RKO (cell line): Measurements from ENCODE around the gene SHISA8.

Source experiments
- DNase-seq: peaks from one replicate; pipeline ENCODE4 v3.0.0-alpha.2; 2016; ENCODE audit warnings: low spot score

SHISA8 gene

DNA sequence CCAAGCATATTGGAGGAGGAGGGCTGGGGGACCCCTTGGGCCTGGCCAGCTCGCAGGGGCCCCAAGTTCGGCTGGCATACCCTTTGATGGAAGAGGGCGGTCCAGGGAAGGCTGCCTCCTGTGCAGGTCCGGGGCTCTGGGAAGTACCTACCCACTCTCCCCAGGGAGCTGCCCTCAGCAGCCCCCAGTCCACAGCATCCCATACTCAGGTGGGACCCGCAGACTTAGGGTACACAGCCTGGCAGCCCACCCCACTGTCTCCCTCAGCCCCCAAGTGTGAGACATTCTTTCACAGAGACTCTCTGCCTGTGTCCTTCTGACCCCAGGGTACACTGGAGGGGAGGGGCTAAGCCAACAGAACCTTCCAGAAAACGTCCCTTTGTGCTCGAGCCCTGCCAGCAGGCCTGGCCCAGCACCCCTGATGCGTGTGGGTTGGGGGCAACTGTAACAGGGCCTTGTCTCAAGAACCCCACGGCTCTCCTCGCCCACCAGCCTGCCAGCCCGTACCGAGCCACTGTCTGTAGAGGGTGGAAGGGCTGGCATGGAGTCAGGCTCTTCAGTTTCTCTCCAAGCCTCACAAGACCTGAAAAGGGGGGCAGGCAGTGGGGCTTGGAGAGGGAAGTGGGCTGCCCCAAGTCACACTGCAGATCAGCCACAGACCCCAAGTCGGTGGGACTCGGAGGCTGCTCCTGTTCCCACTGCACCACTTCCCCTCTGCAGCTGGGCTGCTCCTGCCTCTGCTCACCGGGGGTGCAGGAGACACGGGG, 18.7 kb upstream of the SHISA8 start:
- no peak for DNase-seq

DNA sequence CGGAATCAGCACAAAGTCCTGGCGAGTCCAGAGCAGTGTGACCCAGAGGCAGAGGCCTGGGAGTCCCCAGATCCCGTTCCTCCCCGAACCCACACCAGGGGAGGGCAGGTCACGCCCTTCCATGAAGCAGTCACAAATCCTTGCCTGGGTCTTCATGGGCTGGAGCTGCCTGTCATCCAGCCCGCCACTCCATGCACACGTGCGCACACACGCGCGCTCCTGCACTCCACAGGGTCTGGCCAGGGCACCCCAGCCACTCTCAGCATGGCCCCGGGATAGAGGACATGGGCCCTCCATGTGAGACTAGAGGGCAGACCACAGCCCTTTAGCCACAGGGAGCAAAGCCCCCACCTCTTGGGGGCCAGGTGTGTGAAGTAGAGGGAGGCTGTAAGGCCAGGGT, 17.5 kb upstream of the SHISA8 start:
- DNase-seq, result no peak

DNA sequence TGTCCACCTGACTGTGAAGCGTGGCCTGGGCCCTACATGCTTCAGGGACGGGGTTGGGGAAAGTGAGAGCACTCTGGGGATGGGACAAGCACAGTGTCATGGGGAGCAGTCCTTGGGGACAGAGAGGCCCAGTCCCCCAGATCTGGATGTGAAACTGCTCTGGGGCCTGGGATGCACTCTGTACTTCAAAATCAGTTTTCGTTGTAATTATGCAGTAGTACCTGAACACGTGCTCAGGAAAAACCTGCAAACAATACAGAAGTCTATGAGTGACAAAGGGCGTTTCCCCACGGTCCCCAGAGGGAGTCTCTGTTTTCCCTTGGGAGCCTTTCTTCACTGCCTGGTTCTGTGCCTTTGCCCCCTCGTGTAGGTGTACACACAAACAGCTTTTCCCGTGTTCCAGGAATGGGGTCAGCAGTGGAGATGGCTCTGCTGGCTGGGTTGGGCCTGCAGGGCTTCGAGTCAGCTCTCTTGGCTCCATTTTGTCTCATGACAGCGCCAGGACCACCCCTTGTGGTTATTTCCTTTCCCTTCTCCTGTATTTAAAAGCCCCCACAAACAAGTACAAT, 16.9 kb upstream of the SHISA8 start:
- DNase-seq, result no peak

DNA sequence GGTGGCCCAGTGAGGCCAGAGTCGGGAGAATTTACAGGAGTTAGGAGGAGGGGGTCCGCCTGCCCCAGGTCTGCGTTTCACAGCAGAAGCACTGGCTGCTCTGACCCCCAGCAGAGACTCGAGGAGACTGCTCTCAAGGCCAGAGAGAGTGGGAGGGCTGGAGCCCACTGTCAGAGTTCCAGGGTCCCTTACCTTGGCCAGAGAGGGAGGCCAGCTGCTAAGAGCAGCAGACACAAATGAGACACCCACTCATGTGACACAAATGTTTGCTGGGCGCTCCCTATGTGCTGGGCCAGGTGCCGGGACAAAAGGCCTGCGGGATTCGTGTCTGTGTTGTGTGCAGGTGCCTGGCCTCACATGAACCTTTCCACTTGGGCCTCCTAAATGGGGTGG, 14.5 kb upstream of the SHISA8 start:
- no peak for DNase-seq

DNA sequence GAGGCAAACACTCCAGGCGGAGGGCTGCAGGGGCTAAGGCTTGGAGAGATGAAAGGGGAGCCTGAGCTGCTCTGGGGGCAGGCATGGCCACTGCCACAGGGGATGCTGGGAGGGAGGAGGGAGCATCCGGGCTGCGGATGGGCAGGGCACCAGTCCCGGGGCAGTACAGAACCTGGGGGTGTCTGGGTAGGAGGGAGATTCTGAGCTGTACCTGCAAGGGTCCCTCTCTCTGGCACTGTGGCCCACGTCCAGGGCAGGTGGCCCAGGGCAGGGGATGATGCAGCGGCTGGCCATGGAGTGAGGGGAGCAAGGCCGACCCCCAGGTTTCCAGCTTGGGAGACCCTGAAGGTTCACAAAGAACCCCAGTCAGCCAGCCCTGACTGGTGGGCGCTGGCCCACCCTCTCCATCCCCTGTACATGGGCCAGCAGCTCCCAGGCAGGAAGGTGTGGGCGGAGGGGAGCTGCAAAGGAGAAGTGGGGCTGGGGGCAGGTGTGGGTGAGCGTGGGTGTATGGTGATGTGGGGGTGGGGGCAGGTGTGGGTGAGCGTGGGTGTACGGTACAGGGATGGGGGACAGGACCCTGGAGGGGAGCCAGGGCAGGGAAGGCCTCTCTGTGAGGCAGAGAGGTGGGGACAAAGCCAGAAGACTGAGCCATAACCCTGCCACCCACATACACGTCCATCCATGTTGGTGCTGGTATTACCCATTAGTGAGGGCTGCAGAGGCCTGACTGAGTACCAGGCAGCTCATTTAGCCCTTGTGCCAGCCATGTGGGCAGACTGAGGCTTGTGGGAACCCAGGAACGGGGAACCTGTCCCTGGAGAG, 13.9 kb upstream of the SHISA8 start:
- no peak for DNase-seq

DNA sequence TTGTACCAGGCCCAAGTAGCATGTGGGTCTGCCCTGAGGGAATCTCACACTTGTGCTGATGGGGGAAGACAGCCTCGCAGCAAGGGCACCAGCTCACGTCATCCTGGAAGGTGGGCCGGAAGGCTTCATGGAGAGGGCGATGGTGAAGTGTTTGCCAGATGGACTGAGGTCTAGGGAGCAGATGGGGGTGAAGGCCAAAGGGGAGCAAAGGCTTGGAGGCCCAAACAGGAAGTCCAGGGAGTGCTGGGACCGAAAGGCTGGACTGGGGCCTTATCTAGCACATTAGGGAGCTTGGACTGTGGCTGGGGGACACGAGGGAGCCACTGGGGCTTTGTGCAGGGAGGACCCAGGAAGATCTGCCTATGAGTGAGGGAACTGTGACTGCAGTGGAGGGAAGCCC, 12.9 kb upstream of the SHISA8 start:
- DNase-seq, result no peak

DNA sequence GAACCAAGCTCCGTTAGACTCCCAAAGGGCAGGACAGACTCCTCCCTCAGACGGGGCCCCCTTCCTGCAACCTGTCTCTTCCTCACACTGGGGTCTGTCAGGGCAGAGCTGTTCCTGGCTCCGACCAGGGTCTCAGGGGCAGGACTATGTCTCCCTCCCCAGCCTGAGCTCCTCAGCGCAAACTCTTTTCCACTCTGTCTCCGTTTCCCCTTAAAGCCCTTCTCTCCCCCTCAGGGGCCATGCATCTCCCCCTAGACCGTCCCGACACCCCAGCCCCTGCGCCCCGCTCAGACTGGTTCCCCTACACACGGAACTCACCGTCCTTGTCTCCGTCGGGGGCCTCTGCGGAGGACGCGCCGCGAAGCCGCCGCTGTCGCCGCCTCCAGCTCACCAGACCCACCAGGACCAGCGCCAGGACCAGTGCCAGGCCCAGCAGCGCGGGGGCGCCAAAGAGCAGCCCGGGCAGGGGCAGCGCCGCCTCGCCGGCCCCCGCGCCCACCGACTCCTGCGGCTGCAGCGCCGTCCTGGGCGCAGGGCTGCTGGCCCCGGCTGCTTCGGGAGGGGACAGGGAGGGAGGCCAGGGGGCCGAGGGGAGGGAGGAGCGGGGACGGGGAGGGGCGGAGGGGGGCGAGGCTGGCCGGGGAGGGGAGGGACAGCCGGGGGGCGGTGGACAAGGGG, 11.0 kb upstream of the SHISA8 start:
- no peak for DNase-seq

DNA sequence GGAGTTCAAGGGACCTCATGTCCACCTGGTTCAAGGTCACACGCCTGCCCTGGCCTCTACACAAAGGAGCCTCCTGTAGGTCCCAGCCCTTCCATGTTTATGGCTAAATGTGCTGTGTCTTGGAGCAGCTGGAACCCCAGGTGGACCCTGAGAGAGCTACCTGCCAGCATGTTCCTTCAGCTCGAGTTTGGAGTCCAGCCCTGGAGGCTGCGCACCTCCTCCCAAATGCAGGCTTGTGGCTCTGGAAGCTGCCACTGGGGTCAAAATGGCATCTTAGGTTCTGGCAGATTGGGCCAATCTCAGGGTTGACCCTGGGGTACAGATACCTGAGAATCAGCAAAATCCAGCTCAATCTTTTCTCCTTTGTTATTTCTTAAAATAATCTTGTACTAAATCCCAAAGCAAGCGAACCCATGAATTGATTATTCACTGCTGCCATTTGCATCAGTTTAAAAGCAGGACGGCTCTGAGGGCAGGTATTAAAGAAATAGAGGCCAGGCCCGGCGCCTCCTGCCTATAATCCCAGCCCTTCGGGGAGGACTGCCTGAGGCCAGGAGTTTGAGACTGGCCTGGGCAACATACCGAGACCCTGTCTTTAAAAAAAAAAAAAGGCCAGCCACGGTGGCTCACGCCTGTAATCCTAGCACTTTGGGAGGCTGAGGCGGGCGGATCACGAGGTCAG, 8.9 kb upstream of the SHISA8 start:
- no peak for DNase-seq

DNA sequence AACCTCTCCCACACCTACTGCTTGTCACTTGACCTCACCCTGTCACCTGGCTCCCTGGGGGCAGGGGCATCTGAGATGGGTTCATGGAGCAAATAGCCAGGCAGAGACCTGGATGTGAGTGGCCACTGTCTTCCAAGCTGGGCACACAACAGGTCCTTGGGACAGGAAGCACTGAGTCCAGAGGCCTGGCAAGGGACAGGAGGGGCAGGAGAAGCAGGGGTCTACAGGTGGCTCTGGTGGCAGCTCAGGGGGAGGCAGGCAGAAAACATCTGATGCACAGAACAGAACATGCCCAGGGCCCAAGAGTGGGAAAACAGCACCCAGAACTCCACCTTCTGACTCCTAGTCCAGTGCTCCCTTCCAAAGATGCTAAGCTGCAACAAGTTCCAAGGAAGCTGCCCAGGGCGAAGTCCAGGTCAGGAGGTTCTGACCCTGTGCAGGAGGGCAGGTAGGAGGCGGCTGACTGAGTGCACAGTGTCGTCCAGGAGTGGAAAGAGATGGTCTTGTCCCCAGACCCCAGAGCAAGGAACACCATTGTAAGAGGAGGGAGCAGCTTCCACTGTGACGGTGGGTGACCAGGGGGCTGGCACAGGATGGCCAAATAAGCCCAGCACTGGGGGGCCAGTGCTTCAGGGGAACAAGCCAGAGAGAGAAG, 8.2 kb upstream of the SHISA8 start:
- DNase-seq, result no peak

DNA sequence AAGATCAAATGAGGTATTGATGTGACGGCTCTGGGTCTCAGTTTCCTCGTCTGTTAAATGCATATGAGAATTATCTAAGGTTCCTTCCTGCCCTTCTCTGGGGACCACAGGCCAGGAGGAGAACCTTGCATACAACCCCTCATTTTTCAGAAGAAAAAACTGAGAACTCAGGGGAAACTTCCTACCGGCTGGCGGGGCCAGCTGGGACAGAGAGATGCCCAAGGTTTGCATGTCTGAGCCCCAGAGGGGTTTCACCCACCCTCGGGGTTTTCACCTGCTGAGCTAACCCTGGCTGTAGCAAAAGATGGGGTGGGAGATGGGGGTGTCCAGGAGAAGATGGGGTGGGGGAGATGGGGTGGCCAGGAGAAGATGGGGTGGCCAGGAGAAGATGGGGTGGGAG, 7.5 kb upstream of the SHISA8 start:
- no peak for DNase-seq

DNA sequence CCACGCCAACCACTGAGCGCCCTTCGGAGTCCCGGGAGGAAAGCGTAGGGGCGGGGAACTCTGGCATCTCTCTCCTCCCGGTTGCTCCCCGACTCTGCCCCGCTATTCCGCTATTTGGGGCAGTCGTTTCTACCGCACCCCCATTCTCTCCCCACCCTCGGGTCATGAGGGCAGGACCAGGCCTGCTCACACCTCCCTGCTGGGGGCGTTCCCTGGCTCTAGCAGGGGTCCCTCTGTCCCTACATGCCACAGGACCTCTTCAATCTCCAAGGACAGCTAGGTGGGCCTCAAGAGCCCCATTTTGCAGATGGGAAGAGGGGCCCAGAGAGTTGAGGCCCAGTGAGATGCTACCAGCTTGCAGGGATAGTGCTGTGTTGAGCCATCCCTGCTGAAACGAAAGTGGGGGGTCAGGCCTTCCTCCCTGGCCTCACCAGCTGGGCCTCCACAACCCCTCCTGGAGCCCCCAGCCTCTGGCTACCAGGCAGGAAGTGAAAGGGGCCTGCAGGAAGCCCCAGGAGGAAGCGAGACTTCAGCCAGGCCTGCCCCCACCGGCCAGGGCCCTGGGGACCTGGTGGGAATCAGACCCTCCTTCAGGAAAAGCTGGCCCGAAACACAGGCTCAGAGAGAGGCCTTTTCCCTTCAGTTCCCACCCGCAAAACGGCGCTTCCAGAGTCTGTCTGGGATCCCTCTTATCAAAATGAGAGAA, 5.5 kb upstream of the SHISA8 start:
- no peak for DNase-seq

DNA sequence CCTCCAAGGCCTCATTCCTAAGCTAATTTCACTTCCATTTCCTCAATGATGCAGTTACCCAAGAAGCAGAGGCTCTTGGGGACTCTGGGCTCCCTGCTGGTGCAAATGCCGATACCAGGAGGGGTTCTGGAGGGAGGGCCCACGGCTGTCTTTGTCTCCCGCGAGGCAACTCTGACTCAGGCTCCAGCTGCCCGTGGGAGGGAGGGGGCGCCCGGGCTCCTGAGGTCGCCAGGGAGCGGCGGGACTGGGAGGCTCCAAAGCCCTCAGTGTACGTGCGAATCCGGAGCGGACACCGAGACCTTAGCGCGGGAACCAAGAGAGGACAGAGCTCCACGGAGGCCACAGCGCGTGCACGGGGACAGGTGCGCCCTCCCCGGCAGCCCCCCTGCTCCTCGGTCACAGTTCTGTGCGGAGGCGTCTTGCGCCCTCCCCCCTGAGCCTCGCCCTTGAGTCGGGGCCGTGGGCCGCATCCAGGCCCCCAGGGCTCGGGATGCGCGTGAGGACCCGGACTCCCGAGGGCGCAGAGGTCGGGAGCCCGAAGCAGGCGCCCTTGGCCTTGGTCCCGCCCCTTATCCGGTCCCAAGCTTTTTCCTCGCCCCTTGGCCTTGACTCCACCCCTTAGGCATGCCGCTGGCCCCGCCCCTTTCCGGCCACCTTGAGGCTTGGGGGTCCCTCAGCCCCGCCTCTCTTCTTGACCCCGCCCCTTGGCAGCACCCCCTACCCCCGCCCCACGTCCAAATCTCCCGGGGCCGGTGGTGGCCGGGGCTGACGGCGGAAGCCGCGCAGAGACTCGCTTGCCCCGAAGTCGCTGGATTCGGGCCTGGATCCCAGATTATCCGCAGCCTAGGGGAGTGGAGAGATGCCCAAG, 4.7 kb upstream of the SHISA8 start:
- no peak for DNase-seq

DNA sequence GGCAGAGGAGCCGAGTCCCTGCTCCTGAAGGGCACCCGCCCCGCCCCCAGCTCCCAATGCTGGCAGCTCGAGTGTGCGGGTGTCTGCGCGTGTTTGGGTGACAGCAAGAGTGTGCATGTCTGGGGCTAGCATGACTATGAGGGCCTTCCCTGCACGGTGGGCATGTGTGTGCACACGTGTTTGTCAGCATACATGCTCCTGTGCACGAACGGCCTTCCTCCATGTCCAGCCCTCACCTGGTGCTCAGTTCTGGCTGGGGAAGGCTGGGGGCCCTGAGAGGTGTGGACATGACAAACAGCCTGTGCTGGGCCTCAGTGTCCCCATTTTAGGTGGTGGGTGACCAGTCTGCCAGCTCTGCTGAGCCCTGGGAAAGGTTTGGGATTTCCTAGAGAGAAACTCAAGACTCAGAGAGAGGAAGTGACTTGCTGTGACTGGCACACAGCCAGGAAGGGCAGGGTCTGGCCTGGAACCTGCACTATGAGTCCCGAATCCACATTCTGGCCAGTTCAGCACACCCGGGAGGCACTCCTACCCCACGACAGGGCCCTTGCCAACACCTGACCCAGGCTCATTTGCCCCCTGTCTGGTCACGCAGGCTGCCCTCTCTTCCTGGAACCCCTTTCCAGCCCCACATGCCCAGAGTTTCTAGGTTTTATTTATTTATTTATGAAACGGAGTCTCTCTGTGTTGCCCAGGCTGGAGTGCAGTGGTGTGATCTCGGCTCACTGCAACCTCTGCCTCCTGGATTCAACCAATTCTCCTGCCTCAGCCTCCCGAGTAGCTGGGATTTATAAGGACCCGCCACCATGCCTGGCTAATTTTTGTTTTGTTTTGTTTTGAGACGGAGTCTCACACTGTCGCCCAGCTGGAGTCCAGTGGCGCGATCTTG, 3.3 kb upstream of the SHISA8 start:
- DNase-seq, result peak; percentile 72

DNA sequence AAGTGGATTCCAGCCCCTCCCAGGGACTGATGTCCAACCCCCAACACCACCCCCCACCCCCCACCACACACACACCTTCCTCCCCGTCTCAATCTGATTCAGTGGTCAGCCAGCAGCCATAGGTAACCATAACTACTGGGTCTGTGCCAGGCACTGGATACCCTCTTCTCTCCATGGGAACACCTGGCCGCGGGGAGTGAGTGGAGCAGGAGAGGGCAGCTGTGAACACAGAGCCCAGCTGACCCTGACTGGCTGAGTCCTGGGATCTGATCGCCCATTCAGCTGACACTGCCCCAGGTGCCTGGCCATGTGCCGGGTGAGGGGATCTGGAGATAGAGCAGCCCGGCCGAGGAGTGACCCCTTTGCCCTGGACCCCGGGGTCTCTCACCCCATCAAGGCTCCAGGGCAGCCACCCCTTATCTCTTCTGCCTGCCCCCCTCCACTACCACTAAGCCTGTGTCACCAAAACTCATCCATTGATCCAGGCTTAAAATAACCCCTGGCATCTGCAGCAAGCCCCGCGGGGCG, 2.6 kb upstream of the SHISA8 start:
- no peak for DNase-seq

DNA sequence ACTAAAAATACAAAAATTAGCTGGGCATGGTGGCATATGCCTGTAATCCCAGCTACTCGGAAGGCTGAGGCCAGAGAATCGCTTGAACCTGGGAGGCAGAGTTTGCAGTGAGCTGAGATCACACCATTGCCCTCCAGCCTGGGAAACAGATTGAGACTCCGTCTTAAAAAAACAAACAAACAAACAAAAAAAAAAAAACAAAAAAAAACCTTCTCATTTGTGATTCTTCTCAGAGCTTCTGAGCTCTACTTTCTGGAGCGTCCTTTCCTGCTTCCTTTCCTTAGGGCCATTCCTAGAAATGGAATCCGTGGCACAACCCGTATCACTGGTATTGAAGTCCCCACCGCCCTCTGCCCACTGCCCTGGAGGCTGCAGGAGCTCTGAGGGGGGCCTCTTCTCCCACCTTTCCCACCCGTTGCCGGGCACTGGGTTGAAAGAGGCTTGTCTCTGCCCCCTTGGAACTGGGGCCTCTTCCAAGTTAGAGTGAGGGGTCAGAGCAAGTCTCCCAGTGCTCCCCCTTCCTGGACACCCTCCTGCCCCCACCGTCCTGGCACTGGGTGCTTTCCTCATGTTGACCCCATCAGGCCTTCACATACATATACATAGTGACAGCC, 2.0 kb upstream of the SHISA8 start:
- DNase-seq, result no peak

DNA sequence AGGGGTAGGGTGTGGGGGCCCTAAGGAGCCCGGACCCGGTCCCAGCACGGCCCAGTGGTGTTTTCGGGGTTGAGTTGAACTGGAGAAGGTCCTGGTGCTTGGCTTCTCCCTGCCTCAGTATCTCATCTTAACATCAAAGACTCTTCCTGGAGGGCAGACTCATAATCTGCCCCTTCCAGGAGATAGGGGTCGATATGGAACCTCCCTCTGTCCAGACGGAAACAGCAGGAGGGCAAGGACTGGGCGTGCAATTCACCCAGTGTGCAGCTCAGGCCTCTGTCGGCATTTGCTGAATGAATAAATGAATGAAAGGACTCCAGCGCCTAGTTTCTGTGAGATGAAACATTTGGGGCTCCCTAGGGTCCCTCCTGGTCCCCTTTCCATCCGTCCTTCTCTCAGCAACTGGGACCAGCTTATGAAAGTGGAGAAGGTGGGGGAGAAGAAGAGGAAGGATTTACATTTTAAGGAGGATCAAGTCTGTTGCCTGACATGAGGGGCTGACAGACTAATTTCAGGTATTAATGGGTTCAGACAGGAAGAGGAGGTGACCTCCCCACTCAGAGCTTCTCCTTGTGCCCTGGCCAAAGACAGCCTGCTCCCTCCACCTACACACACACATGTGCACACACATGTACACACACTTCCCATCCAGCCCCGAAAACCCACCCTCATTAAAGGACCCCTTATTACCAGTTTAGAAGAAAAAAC, 1.1 kb upstream of the SHISA8 start:
- no peak for DNase-seq

DNA sequence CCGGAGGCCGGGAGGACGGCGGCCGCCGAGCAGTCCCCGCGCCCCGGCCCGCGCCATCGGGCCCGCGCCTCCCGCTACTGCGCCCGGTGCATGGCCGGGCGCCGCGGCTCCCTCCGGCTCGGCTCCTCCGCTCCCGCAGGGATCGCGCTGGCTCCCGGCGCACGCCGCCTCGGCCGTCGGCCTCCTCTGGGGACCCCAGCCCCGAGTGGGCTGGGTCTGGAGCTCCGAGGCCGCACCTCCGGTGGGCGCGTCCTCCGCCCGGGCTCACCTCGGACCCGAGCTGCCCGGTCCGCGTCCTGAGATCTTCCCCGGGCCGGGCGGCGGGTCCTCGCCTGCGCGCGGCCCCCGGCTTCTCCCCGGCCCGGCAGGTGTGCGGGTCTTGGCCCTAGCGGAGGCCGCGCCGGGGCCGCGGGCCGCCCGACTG, 251 bp downstream of the SHISA8 start:
- no peak for DNase-seq
